GM12873 (cell line): ENCODE data around the gene MED13L.

Experiments used
- CTCF ChIP-seq: IDR thresholded peaks from 2 replicates; pipeline ENCODE4 v1.5.1; 2012; ENCODE audit warnings: low read depth, mild to moderate bottlenecking, moderate library complexity, low read length, control low read depth; ENCODE audit not compliant: insufficient read depth; ENCODE audit errors: missing control alignments

MED13L gene

DNA sequence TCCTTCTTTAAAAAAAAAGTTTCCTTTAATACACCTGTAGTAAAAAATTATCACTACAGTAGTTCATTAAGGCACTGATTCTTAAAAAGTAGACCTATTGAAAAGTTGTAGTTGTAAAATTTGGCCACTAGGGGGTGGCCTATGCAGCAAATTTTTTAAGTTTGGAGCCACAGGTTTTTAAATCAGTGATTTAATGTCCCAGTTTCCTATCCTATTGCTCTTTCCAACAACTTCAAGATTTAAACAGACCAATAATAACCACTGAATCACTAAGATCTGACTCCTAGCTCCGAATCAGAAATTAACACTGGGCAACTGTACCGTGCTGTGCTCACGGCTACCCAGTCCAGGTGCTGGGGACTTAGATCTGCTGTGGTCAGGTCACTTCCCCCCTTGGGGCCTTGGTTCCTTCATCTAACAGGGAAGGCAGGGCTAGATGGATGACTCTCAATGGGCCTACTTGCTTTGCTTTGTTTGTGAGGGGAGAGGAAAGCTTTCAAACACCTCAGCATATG is 279.3 kb downstream of the MED13L start:
- TF ChIP-seq CTCF: peak; percentile 67

GRCh38 chr12:115993737-115994136 is 283.8 kb downstream of the MED13L start:
- TF ChIP-seq CTCF: no peak

GRCh38 chr12:115990241-115990640 is 287.3 kb downstream of the MED13L start:
- no peak for TF ChIP-seq CTCF

DNA sequence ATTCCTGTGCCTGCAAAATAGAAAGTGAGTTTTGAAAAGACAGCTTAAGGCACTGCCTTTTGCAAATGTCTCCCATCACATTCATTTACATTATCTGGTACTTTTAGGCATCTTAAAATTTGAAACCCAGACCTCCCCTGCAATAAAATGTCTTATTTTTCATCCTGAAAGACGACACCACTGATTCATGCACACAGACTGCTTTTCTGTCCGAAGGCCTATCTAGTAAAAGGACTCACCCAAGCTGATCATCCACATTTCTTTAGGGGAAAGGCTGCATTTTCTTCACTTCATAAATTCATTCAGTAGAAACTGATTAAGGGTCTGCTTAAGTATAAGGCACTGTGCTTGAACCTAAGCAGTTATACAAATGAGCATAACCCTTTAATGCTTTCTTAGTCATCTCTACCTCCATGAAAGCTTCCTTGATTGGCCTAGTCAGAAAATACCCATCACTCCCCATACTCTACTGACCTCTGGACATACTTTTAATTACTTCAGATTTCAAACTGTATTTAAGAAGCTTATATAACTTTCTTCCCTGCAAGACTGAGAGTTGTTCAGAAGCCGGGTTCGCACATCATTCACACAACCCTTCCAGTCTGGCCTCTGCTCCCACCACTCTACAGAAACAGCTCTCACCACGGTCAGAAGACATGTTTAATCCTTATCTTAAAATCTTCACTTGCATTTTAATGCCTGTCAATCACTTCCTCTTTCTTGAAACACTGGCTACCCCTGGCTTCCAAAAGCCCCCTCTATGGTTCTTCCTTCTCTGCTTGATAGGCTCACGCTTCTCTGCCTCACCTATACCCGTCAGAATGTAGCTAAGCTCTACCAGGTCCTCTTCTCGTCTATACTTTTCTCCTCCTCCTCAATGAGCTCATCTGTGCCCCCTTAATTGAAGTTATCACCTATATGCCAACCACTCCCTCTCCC is 288.6 kb downstream of the MED13L start:
- TF ChIP-seq CTCF: no peak

DNA sequence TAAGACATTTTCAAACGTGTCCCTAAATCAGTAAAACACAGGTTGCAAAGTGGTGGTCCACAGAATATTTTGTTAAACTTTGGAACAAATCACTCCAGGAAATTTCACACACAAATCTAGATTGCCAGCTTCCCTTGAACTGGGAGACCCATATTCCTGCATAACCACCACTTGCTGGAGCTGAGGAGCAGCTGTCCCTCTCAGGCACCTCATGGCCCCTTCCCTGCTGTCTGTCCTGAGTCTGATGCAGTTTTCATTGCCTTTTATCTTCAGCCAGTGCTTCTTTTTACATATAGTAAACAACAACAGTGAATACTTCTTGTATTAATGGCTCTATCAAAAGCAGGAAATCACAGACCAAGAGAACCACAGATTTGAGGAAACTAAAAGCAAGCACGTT is 289.3 kb downstream of the MED13L start:
- TF ChIP-seq CTCF: no peak

- no peak for TF ChIP-seq CTCF
Measured at GRCh38 chr12:115984616-115985015, 292.9 kb downstream of the MED13L start.

- peak; percentile 41 for TF ChIP-seq CTCF
Measured at GRCh38 chr12:115983226-115983798, 294.2 kb downstream of the MED13L start.
